ENCODE results near the gene LDLRAD2.
"Not testable (repeated sequence)": the region's sequence is repeated elsewhere in the genome, so short reads cannot be mapped to it uniquely, and the experiment has no call there.

LDLRAD2 gene

GRCh38 chr1:21811875-21812305, at the start of gene LDLRAD2:
Gene LDLRAD2 (plus strand): TSS chr1:21812265. CDS start chr1:21812452, 187 bp downstream.
- DNase-seq: no peak

- no peak for DNase-seq
Measured at GRCh38 chr1:21763236-21763635, 48.8 kb upstream of the LDLRAD2 start.

DNA sequence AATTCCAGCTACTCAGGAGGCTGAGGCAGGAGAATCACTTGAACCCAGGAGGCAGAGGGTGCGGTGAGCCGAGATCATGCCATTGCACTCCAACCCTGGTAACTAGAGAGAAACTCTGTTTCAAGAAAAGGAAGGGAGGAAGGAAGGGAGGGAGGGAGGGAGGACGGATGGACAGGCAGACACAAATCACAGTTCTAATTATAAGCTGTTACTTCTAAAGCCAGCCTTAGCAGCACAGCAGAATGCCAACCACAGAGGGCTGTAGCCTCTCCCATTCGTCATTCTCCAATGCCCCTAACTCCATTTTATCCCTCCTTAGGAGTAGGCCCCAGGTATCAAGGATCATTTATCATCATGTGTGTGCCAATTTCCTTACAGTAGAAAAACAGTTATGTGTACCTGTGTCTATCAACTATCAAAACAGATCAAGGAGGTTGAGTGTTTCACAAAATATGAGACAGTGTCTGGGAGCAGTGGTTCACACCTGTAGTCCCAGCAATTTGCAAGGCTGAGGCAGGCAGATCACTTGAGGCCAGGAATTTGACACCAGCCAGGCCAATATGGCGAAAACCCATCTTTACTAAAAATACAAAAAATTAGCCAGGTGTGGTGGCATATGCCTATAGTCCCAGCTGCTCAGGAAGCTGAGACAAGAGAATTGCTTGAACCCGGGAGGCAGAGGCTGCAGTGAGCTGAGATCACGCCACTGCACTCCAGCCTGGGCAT, 48.2 kb upstream of the LDLRAD2 start:
- DNase-seq: no peak

DNA sequence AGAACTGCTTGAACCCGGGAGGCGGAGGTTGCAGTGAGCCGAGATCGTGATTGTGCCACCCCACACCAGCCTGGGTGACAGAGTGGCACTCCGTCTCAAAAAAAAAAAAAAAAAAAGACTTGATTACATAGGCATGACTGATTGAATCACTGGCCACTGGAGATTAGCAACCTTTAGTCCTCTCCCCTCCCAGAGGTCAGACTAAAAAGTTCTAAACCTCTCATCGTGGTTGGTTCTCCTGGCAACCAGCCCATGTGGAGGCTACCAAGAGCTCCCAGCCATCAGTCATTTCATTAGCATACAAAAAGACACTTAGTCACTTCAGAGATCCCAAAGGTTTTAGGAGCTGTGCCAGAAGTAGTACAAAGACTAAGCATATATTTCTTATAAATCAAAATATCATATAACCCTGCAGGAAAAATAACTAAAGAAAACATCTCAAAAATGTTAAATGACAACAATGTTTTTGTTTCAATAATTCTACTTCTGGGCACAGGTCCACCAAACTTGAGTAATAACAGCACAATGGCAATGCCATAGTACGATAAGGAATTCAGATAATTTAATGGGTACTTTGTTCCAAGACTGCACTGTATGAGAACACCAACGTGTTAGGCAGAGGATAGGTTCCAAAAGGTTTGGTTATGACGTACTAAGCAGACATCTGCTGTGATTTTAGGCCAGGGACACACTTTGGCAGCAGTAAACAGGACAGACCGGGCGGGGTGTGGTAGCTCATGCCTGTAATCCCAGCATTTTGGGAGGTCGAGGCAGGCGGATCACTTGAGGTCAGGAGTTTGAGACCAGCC, 47.2 kb upstream of the LDLRAD2 start:
- no peak for DNase-seq

GRCh38 chr1:21766210-21766609, 45.9 kb upstream of the LDLRAD2 start:
- no peak for DNase-seq

GRCh38 chr1:21767106-21767505, 45.0 kb upstream of the LDLRAD2 start:
- DNase-seq: not testable (repeated sequence)

DNA sequence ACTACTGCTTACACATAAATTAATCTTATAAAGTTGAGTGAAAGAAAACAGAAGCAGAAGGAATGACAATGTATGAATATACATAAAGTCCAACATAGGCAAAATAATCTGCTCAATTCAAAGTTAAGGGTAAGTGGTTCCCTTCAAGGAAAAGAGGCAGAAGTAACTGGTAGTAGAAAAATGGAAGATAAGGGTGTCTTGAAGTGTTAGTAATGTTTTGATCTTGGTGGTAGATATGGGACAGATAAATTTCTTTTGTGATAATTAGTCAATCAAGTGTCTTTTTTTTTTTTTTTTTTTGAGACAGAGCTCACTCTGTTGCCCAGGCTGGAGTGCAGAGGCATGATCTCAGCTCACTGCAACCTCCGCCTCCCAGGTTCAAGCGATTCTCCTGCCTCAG, 41.9 kb upstream of the LDLRAD2 start:
- no peak for DNase-seq

DNA sequence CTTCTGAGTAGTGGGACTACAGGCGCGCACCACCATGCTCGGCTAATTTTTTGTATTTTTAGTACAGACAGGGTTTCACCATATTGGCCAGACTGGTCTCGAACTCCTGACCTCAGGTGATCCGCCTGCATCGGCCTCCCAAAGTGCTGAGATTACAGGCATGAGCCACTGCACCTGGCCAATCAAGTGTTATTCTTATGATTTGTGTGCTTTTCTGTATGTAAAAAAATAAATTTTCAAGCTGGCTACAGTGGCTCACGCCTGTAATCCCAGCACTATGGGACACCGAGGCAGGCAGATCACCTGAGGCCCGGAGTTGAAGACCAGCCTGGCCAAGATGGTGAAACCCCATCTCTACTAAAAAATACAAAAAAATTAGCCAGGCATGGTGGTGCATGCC, 41.5 kb upstream of the LDLRAD2 start:
- not testable (repeated sequence) for DNase-seq

- not testable (repeated sequence) for DNase-seq
Measured at GRCh38 chr1:21771672-21772071, 40.4 kb upstream of the LDLRAD2 start.

DNA sequence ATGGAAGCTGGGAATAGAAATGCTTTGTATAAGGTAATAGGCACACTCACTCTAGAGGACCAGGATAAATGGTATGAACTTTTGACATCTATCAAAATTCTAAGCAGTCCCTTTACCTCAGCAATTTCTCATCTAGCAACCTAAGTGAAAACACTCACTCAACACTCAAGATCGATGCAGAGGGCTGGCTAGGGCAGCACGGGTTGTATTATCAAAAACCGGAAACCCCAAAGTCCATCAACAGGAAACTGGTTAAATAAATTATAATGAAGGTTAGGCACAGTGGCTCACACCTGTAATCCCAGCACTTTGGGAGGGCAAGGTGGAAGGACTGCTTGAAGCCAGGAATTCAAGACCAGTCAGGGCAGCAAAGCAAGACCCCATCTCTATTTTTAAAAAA, 38.5 kb upstream of the LDLRAD2 start:
- no peak for DNase-seq

DNA sequence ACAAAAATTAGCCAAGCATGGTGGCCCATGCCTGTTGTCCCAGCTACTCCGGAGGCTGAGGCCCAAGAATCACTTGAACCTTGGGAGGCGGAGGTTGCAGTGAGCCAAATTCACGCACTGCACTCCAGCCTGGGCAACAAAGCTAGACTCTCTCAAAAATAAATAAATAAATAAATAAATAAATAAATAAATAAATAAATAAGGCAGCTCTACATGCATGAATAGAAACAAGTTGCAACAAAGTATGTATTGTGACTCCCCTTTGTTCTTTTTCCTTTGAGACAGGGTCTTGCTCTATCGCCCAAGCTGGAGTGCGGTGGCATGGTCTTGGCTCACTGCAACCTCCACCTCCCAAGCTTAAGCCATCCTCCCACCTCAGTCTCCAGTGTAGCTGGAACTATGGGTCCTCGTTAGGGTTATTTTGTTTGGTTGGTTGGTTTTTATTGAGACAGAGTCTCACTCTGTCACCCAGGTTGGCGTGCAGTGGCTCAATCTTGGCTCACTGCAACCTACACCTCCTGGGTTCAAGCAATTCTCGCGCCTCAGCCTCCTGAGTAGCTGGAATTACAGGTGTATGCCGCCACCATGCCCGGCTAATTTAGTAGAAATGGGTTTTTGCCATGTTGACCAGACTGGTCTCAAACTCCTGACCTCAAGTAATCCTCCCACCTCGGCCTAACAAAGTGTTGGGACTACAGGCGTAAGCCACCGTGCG, 37.1 kb upstream of the LDLRAD2 start:
- no peak for DNase-seq

DNA sequence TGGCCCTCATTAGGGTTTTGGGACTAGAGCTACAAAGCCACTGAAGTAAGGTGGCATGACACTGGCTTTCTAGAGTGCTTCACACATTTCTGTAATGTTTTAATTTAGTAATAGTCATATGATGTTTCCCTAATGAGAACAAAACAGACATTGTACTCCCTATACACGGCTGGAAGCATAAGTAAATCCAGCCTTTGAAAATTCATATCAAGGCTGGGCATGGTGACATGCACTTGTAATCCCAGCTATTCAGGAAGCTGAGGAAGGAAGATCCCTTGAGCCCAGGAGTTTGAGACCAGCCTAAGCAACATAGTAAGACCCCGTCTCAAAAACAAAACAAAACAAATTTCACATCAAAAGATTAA, 36.5 kb upstream of the LDLRAD2 start:
- DNase-seq: no peak

- no peak for DNase-seq
Measured at GRCh38 chr1:21775985-21776562, 36.0 kb upstream of the LDLRAD2 start.

DNA sequence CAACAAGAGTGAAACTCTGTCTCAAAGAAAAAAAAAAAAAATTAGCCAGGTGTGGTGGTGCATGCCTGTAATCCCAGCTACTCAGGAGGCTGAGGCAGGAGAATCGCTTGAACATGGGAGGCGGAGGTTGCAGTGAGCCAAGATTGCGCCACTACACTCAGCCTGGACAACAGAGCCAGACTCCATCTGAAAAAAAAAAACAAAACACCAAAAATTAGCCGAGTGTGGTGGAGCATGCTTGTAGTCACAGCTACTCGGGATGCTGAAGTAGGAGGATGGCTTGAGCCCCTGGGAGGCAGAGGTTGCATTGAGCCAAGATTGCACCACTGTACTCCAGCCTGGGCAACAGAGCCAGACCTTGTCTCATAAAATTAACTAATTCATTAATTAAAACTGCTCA, 35.1 kb upstream of the LDLRAD2 start:
- not testable (repeated sequence) for DNase-seq

DNA sequence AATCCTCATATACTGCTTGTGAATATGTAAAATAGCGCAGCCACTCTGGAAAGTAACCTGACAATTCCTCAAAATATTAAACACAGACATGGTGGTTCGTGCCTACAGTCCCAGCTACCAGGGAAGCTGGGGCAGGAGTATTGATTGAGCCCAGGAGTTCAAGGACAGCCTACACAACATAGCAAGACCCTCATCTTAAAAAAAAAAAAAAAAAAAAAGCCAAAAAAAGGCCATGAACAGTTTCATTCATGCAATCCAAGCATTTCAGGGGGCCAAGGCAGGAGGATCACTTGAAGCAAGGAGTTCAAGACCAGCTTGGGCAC, 33.7 kb upstream of the LDLRAD2 start:
- no peak for DNase-seq

DNA sequence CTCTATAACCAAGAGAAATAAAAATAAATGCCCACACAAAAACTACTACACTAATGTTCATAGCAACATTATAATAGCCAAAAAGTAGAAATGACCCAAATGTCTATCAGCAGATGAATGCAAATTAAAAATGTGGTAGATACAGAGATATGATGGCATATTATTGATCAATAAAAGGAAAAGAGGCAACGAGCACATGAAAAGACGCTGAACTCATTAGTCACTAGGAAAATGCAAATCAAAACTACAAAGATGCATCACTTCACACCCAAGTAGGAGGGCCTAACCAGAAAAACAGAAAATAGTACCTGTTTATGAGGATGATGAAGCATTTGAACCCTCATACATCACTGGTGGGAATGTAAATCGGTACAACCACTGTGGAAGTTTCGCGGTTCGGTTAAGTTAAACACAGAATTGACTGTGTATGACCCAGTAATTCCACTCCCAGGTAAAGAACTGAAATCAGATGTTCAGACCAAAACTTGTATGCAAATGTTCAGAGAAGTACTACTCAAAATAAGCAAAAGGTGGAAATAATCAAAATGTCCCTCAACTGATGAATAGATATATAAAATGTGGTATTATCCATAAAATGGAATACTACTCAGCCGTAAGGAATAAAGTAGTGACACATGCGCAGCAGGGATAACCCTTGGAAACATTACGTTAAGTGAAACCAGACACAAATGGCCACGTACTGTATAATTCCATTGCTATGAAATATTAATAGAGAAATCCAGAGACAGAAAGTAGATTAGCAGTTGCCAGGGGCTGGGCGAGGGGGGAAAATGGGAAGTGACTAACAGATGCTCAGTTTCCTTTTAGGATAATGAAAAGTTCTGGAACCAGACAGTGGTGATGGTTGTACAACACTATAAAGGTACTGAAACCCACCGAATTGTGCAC, 32.2 kb upstream of the LDLRAD2 start:
- DNase-seq: no peak

GRCh38 chr1:21781815-21782348, 30.2 kb upstream of the LDLRAD2 start:
- peak; percentile 32 for DNase-seq

DNA sequence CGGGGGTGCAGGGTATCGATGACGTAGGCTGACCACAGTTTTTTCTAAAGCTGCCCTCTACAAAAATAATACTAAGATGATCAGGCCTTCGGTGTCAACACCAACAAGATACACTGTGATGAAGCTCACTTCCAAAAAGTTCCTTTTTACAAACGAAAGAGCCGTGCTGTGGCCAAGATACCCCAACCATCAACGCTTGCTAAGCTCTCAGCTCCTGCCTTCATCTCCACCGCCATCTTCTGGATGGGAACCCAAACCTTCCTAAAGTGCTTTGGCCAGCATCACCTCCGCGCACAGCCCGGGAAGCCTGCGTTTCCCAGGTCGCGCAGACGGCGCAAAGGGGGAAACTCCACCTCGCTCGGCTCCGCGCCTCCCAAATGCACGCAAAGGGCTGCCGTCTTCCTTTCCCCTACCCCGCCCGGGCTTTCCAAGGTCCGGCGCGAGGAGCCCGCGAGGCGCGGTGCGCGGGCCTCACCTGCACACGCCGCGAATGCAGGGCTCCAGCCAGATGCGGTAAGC, 29.7 kb upstream of the LDLRAD2 start:
- DNase-seq: peak; percentile 71

DNA sequence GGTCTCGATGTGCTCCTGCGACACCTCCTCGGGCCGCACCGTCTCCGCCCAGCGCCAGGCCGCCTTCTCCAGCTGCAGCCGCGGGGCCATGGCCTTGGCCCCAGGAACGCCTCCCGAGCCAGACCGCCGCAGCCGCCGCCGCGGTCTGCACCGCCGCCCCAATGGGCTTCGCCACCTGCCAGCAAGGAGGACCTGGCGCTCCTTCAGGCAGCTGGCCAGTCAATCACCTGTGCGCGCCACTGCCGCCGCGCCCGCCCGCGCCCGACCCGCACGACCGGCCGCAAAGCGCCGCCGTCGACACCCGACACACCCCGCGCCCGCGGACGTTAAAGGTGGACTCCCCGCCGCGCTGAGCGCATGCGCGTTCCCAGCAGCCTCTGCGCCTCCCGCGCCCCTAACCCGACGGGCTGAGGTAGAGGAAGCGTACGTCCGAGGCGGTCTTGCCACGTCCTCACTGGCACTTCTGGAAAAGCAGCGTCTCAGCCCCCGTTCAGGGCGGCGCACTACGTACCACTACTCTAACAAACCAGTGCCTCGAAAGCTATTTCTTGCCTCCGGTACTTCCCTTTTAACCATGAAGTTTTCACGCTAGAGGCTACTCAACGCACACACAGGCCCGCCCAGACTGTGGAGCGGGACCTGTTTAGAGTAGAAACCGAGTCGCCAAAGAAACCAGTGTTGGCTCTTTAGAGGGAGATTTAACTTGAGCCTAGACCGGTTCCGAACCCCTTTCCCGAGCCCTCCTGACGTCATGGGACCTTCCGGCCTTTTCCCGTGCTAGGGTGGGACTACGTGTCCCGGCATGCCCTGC, 29.0 kb upstream of the LDLRAD2 start, which contains the start of gene USP48:
USP48 (minus strand) TSS at position 282 of the 811 bp plus-strand sequence; CDS start at position 90, 192 bp downstream.
- DNase-seq: peak; percentile 98

Measured in femur (tissue), 1 donor.